T-helper 9 cell (primary cell): ENCODE measurements around the gene TRAP1.
A peak's percentile ranks its signal among the peaks of the same experiment; 100 is the strongest.

Source experiments
- DNase-seq: peaks from one replicate; pipeline ENCODE4 v3.0.0-alpha.2; 2020
- total RNA-seq, 2 donors: gene quantifications; one replicate each; lab custom pipeline; 2026; lab: John Stamatoyannopoulos, UW

TRAP1 gene
- total RNA-seq, result 62.0 to 75.2 reads per million in 2 donors

DNA sequence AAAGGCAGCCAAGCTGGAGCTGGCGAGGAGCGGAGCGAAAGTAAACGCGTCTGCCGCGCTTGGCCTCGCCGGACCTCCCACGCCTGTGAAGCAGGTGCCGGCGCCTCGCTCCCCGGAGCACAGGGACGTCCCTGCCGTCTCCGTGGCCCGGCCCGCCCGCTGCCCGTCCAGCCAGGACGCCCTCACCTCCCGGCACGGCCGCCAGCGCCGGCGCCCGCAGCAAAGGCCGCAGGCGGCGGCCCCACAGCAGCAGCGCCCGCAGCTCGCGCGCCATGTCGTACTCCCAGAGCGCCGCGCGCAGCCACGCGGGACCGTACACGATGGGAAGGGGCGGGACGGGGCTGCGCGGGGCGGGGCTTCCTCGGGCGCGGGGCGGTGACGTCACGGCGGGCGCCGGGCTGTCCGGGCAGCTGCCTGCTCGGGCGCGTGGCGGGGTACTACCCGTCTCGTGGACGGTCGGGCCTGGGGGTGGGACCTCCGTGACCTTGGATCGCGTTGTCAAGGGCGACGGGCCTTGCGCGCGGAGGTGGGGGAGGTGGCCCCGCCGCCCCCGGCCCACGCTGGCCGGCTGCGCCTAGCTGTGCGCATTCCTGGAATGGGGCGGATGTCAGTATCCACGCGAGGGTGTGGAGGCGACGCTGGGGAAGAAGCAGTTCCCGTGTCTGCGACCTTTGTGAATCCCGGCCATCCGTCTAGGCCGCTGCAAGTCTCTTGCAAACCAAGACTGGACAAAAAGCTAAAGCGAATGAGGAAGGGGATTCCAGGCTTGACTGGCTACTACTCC is at the start of gene TRAP1:
TRAP1 (minus strand) TSS at position 290 of the 784 bp plus-strand sequence; CDS start at position 274, 16 bp downstream.
- DNase-seq, result peak; percentile 95

DNA sequence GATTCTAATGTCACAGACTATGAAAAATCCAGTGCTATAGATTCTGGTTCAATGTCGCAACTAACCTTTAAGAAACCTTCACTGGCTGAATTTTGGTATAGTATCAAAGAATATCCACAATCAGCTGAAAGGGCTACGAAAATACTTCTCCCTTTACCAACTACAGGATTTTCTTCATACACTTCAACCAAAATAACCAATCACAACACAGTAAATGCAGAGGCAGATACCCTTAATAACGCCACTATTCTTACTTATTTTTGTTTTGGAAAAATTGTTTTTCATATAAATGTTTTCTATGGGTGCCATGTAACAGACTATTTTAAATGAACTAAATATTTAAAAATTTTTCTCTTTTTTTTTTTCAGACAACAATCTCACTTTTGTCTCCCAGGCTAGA is 48.9 kb upstream of the TRAP1 start:
- DNase-seq, result no peak

DNA sequence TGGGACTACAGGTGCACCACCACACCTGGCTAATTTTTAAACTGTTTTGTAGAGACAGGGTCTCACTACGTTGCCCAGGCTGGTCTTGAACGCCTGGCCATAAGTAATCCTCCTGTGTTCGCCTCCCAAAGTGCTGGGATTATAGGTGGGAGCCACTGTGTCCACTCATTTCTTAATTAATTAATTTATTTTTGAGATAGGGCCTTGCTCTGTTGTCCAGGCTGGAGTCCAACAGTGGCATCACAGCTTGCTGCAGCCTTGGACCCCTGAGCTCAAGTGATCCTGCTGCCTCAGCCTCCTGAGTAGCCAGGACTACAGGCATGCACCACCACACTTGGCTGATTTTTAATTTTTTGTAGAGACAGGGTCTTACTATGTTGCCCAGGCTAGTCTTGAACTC is 47.1 kb upstream of the TRAP1 start:
- no peak for DNase-seq

DNA sequence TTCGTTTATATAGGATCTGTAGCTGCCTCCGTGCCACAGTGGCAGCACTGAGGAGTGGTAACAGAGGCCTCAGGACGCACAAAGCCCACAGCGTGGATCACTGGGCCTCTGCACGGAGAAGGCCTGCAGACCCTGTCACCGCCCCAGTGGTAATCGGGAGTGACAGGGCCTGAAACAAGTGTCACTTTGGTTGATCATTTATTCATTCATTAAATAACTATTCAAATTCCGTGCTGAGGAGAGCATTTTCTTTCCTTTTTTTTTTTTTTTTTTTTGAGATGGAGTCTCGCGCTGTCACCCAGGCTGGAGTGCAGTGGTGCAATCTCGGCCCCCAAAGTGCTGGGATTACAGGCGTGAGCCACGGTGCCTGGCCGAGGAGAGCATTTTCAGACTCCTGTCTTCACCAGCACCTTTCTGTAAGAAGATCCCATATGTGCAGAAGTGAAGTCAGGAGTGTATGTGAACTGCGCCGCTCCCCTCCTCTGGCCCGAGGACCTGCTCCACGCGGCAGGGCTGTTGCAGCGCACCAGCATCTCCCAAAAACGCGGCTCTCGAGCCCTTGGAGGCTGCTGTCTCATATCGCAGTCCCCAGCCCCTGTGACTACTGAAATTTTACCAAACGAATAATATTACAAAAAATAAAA is 44.9 kb upstream of the TRAP1 start:
- DNase-seq, result no peak

- DNase-seq, result no peak
These were observed 44.2 kb upstream of the TRAP1 start for GRCh38 chr16:3761375-3762106.

GRCh38 chr16:3760518-3760917 is 43.2 kb upstream of the TRAP1 start:
- DNase-seq, result no peak

- DNase-seq, result no peak
These were observed 42.4 kb upstream of the TRAP1 start for GRCh38 chr16:3759736-3760135.

GRCh38 chr16:3756113-3756512 is 38.8 kb upstream of the TRAP1 start:
- DNase-seq, result no peak

GRCh38 chr16:3755249-3755648 is 37.9 kb upstream of the TRAP1 start:
- DNase-seq, result no peak

DNA sequence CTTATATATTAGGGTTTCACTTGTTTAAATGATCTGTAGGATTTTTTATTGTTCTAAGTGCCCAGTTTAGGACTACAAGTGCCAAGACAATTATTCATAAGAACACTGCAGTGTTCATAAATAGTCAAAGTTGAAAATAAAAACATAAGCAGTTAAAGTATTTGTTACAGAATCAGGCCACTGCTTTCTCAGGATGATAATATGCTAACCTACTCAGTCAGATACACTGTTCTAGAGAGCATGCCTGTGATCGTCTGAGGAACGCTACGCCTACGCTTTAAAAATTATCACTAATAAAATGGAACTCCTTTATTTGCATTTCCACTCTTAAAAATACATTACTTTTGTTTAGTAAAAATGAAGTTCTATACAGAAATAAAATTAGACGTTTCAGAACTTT is 37.4 kb upstream of the TRAP1 start:
- no peak for DNase-seq

- no peak for DNase-seq
These were observed 36.9 kb upstream of the TRAP1 start for GRCh38 chr16:3754081-3754703.

DNA sequence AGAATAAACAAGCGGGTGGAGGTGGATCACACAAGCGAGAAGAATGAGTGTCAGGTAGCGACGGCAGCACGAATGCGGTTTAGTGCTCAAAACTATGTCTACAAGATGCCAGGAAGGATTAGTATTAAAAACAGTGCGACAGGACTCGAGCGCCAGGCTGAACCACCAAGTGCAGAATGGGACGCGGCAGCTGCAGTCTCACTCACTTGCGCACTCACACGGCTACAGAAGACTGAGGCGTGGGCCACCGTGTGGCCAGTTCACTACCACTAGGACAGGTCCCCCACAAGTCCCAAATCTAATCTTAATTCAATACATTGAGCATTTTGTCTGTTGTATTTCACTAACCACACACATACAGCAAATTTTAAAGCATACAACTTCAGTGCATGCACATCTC is 35.7 kb upstream of the TRAP1 start:
- no peak for DNase-seq

- no peak for DNase-seq
These were observed 34.6 kb upstream of the TRAP1 start for GRCh38 chr16:3751878-3752277.

GRCh38 chr16:3748307-3748706 is 31.0 kb upstream of the TRAP1 start:
- no peak for DNase-seq

- no peak for DNase-seq
These were observed 28.5 kb upstream of the TRAP1 start for GRCh38 chr16:3745751-3746355.

DNA sequence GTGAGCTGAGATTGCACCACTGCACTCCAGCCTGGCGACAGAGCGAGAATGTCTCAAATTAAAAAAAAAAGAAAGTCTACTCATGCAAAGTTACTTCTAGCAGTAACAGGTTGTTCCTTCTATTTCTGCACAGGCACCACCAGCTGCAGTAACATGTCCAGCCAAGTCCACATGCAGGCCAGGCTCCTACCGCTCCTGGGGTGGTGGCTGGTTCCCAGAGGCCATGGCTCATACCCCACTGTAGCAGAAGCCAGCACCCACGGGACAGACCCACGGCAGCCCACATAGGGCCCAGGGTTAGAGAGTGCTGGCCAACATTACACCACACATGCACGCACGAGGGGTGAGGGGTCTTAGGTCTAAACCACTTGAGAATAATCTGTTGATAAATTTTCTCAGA is 26.7 kb upstream of the TRAP1 start:
- DNase-seq, result no peak

DNA sequence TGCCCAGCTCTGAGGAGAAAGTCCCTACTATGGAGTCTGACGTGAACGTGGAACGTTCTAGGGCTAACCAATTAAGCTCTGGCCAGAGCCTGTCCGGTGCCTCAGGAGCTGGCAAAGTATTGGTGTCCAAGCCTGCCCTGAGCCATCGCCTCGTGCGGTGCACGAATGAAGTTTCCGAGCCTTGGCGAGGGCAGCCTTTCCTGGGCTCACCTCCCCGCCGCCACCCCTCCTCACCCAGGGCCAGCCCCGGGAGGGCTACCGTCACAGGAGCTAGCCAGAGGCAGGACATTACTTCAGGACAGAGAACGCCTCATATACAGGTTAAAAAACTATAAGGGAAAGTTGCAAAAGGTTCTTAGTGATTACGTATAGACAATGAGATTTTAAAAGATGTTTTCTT is 23.6 kb upstream of the TRAP1 start:
- DNase-seq, result no peak

- DNase-seq, result no peak
These were observed 22.9 kb upstream of the TRAP1 start for GRCh38 chr16:3740186-3740585.

DNA sequence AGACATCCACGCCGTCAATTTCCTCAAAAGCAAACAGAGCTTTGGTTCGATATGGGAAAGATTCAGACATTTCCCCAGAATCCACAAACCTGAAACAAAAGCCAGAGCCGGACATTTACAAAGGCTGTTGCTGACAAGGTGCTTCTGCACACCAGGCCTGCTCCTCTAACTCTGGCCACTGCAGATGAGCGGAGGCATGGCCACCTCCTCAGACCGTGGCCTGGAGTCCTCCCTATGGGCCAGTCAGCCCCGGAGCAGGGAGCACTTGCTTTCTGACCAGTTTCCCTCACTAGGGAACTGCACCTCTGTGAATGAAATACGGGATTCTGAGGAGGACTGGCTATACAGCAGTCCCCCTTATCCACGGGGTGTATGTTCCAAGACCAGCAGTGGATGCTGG is 22.3 kb upstream of the TRAP1 start:
- no peak for DNase-seq

DNA sequence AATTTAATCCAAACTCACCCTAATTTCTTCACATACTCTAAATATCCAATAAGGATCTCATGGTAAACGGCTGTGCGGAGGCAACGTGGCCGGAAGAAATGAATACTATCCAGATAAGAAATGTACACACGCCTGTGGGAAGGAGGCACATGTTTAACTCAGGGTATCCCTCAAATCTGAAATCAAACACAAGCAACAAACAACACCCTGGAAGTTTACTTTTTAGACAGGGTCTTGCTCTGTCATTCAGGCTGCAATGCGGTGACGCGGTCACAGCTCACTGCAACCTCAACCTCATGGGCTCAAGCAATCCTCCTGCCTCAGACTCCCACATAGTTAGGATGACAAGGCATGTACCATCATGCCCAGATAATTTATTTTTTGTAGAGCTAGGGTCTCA is 21.2 kb upstream of the TRAP1 start:
- no peak for DNase-seq

DNA sequence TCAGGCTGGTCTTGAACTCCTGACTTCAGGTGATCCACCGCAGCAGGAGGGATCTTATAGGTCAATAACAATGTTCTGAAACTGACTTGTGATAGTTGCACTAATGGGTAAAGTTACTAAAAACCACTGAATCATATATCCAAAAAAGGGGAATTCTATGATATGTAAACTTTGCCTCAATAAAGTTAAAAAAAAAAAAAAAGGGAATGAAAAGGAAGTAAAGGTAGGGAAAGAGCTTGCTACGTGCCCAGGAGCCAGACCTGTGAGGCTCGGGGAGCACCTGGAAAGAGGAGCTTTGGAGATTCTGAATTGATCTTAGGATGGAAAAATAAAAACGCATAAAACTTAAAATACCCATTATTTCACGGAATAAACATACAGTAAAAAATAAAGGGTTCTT is 20.8 kb upstream of the TRAP1 start:
- no peak for DNase-seq

- no peak for DNase-seq
These were observed 19.9 kb upstream of the TRAP1 start for GRCh38 chr16:3737181-3737580.

- no peak for DNase-seq
These were observed 18.8 kb upstream of the TRAP1 start for GRCh38 chr16:3736116-3736515.
